Panc1 (cell line): Measurements from ENCODE around the gene FIGLA.

Experiments
- SIN3A ChIP-seq: IDR thresholded peaks from 2 replicates; pipeline ENCODE4 v1.6.1; 2012; ENCODE audit warnings: low read depth, mild to moderate bottlenecking, low read length, moderate library complexity, borderline replicate concordance; ENCODE audit not compliant: insufficient read depth
- TCF7L2 ChIP-seq: IDR thresholded peaks from 2 replicates; pipeline ENCODE4 v1.6.1; 2011; ENCODE audit warnings: mild to moderate bottlenecking, low read depth, low read length, inconsistent platforms
- TF ChIP-seq, protein P1 (sequence below): fragments of 450-650 bp; IDR thresholded peaks from 2 replicates; pipeline ENCODE4 v1.5.1; 2017; ENCODE audit warnings: mild to moderate bottlenecking
- TF ChIP-seq, protein P2 (sequence below), 2 experiments: IDR thresholded peaks; 2 replicates each; pipeline ENCODE4 v1.6.1; 2011 to 2012; ENCODE audit warnings: low read depth in 2 of 2, control low read depth in 1 of 2, low read length in 1 of 2, mild to moderate bottlenecking in 1 of 2, moderate library complexity in 1 of 2; ENCODE audit not compliant: insufficient read depth in 1 of 2

GRCh38 chr2:70748002-70748784 is 42.2 kb downstream of the FIGLA start:
- TF ChIP-seq, protein P1, sequence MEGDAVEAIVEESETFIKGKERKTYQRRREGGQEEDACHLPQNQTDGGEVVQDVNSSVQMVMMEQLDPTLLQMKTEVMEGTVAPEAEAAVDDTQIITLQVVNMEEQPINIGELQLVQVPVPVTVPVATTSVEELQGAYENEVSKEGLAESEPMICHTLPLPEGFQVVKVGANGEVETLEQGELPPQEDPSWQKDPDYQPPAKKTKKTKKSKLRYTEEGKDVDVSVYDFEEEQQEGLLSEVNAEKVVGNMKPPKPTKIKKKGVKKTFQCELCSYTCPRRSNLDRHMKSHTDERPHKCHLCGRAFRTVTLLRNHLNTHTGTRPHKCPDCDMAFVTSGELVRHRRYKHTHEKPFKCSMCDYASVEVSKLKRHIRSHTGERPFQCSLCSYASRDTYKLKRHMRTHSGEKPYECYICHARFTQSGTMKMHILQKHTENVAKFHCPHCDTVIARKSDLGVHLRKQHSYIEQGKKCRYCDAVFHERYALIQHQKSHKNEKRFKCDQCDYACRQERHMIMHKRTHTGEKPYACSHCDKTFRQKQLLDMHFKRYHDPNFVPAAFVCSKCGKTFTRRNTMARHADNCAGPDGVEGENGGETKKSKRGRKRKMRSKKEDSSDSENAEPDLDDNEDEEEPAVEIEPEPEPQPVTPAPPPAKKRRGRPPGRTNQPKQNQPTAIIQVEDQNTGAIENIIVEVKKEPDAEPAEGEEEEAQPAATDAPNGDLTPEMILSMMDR, result no peak
- TF ChIP-seq TCF7L2, result no peak
- TF ChIP-seq, protein P2, sequence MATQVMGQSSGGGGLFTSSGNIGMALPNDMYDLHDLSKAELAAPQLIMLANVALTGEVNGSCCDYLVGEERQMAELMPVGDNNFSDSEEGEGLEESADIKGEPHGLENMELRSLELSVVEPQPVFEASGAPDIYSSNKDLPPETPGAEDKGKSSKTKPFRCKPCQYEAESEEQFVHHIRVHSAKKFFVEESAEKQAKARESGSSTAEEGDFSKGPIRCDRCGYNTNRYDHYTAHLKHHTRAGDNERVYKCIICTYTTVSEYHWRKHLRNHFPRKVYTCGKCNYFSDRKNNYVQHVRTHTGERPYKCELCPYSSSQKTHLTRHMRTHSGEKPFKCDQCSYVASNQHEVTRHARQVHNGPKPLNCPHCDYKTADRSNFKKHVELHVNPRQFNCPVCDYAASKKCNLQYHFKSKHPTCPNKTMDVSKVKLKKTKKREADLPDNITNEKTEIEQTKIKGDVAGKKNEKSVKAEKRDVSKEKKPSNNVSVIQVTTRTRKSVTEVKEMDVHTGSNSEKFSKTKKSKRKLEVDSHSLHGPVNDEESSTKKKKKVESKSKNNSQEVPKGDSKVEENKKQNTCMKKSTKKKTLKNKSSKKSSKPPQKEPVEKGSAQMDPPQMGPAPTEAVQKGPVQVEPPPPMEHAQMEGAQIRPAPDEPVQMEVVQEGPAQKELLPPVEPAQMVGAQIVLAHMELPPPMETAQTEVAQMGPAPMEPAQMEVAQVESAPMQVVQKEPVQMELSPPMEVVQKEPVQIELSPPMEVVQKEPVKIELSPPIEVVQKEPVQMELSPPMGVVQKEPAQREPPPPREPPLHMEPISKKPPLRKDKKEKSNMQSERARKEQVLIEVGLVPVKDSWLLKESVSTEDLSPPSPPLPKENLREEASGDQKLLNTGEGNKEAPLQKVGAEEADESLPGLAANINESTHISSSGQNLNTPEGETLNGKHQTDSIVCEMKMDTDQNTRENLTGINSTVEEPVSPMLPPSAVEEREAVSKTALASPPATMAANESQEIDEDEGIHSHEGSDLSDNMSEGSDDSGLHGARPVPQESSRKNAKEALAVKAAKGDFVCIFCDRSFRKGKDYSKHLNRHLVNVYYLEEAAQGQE (IDR thresholded peaks at IDR 0.05; ENCODE audit: insufficient read depth in 1 of 2, low read depth in 2 of 2, low read length in 1 of 2), result no peak
- no peak for TF ChIP-seq SIN3A
